ENCODE results near the gene PIK3CD.
A peak's percentile ranks its signal among the peaks of the same experiment; 100 is the strongest.

Gene PIK3CD

GRCh38 chr1:9720785-9721605, 69.5 kb downstream of the PIK3CD start:
- DNase-seq, result no peak

DNA sequence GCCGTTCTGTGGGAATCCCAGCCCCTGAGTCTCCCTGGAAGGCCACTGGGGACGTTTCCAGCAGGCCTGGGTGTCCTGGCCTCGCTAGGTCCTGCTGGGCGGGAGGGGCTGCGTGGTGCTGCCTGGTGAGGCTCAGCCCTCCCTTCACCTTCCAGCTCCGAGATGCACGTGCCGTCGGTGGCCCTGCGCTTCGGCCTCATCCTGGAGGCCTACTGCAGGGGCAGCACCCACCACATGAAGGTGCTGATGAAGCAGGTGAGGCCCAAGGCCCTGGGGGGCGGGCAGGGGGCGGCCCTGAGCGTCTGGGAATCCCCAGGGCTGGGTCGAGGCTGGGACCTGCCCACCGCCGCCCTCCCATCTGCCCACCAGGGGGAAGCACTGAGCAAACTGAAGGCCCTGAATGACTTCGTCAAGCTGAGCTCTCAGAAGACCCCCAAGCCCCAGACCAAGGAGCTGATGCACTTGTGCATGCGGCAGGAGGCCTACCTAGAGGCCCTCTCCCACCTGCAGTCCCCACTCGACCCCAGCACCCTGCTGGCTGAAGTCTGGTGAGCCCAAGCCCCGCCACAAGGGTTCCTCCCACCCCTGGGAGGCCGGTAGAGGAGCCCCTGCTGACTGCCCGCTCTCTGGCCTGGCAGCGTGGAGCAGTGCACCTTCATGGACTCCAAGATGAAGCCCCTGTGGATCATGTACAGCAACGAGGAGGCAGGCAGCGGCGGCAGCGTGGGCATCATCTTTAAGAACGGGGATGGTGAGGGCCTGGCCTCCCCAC, 70.3 kb downstream of the PIK3CD start:
- peak; percentile 14 for DNase-seq

- no peak for DNase-seq
These were observed 70.8 kb downstream of the PIK3CD start for GRCh38 chr1:9722378-9722749.

GRCh38 chr1:9723068-9723805, 71.7 kb downstream of the PIK3CD start:
- no peak for DNase-seq

DNA sequence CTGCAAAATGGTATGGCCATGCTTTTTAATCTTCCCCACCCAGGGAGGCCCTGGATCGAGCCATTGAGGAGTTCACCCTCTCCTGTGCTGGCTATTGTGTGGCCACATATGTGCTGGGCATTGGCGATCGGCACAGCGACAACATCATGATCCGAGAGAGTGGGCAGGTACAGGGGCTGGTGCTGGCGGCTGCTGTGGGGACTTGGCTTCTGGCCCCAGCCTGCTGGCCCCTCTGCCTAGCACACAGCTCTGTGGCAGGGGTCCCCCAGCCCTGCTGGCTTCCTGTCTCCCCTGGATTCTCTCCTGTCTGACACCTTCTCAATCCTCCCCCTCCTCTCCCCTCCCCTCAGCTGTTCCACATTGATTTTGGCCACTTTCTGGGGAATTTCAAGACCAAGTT, 72.4 kb downstream of the PIK3CD start:
- no peak for DNase-seq

- peak; percentile 60 for DNase-seq
These were observed 73.4 kb downstream of the PIK3CD start for GRCh38 chr1:9724706-9725476.

- no peak for DNase-seq
These were observed 74.9 kb downstream of the PIK3CD start for GRCh38 chr1:9726406-9726805.

GRCh38 chr1:9726905-9727595, 75.5 kb downstream of the PIK3CD start:
- DNase-seq, result no peak

GRCh38 chr1:9728451-9729295, 77.1 kb downstream of the PIK3CD start:
- DNase-seq, result peak; percentile 15

DNA sequence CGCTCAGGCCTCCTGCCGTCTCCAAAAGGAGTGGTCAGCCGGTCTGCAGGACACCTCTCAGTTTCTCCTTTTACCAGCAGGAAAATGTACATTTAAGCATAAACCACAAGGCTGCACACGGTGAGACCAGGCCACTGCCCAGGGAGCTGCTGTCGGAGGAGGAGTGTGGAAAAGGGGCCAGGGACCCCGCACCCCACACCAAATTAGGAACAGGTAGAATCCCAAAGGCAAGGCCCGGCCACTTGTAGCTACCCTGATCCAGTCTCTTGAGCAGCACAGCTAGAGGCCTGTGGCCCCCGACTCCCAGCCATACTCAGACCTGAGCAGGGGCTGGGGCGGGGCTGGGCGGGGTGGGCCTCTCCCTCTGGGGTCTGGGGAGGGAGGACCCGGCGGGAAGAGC, 78.0 kb downstream of the PIK3CD start:
- DNase-seq, result no peak

DNA sequence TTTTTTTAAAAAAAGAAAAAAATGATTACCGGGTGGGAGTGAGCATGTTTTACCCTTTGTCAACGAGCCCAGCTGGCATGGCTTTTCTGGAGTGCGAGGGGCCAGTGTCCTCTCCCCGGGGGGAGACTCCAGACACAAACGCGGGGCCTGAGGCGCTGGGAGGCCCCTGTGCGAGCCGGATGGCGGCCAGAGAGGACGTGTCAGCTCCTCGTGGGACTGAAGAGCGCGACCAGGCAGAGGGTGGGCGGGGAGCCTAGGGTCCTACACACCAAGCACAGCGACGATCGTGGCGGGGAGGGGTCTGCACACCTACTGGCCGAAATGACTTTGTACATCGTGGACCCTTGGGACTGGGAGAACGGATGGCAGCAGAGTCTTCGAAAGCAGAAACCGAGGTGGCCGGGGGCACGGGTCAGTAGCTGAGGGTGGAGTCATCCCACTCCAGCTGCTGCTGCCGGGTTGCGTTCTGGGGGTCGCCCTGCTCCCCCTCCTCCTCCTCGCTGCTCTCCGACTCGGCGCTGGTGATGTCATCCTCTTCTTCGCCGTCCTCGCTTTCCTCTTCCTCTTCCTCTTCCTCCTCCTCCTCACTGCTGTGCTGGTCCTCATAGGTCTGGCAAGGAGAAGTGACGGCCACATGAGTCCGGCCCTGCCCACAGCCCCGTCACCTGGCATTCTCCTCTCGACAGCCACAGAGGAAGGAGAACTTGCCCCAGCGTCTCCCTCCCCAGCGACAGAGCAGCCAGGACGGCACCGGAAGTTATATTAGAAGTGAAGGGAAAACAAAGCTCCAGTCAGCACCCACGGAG, 78.8 kb downstream of the PIK3CD start:
- DNase-seq, result peak; percentile 89

DNA sequence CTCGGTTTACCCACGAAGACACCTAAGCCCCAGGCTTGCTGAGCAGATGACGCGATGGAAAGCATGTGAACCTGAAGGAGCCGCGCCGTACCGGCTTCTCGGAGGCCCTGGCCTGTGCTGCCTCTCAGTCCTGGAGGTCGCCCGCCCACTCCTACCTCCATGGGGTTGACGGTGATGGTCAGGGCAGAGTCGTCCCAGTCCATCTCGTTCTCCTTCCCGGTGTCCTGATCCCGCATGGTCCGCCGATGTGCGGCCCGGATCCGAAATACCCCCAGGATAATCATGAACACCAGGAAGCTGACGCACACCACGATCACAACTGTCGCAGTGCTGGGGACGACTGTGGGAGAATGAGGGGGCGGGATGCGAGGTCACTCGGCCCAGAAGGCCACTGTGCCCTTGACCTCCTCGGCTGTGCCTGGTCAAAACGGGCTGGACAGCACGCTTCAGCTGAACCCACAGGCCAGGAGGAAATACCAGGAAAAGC, 79.6 kb downstream of the PIK3CD start:
- no peak for DNase-seq

DNA sequence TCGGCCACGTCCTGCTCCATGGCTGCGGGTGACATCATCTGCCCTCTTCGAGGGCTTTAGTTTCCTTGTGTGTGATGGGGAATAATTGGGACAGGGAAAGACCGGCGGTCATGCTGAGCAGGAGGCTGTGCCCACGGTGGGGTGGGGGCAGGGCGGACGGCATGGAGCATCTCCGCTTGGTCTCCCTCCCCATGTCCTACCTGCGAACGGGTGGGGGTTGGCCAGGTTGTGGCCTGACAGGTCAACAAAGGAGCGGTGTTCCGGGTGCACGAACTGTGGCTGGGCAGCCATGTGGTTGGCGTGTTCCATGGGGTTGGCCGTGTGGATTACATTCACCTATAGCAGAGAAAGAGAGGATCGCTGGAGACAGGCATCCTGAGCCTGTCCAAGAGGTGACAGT, 80.0 kb downstream of the PIK3CD start:
- DNase-seq, result no peak

DNA sequence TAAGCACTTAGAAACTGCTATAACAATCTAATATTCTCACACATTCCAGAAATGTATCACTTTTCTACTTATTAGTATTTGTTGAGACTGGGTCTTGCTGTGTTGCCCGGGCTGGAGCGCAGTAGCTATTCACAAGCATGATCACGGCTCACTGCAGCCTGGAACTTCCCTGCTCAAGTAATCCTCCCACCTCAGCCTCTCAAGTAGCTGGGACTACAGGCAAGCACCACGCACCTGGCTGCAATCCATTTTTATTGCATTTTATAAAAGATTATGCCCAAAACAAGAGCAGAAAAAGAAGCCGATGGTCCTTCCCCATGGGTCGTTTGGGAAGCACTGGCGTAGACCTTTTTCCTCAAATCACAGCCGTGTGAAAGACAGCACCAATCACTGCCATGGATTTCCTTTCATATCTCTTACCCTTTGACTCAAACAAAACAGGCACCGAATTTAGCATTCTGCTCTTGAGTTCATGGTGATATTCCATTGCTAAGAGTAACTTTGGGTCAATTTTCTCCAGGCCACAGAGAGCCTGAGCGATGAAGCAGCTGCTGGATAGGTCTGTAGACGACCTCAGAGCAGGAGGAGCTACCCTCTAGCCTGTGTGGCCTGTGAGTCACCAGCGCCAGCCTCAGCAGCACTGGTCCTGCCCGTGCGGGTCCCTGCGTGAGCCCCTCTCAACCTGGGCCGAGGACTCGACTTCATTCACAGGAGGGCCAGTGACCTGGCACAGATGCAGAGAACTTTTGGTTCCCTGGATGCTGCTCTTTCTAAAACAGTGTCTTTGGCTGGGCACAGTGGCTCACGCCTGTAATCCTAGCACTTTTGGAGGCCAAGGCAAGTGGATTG, 80.8 kb downstream of the PIK3CD start:
- DNase-seq, result no peak

DNA sequence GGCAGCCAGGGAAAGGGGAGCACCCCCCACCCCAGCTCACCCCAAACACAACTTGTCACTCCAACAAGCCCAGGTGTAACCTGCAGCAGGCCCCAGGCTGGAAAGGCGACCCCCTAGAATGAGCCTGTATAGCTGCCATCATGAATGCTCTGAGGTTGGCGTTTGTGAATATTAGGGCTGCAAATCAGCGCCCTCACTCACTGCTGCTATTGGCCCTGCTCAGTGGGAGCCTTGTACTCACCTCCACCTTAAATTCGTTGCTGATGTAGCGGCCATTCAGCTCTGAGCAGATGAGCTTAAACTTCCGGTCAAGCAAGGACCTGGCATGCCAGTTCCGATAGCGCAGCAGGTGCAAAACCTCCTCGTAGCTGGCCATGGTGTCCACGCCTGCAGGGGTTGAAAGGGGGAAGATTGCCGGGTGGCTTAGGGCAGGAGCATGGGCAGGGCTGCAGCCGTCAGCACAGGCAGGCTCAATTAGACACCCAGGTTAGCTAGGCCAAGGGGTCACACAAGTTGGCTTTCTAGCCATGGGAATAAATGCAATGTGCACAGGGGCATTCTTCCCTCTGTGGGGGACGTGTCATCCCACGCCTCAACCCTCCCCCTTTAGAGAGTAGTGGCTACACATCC, 81.7 kb downstream of the PIK3CD start:
- no peak for DNase-seq

DNA sequence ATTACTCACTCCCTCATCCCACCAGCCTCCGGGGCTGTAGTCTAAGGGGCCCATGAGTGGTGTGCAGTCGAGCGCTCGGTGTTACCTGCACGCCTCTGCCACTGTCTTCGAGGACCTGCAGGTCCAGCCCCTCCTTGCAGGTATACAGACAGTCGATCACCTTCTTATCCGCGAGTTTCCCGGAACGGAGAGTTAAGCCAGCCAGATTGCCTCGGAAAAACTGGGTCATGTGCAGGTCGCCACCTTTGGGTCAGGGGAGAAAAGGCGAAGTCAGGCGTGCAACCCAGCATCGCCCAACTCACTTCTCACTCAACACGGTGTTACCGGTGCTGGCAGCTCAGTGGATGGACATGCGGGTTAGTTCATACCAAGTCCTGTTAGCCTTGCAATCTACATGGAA, 84.3 kb downstream of the PIK3CD start:
- DNase-seq, result no peak

- no peak for DNase-seq
These were observed 84.7 kb downstream of the PIK3CD start for GRCh38 chr1:9736241-9736640.

DNA sequence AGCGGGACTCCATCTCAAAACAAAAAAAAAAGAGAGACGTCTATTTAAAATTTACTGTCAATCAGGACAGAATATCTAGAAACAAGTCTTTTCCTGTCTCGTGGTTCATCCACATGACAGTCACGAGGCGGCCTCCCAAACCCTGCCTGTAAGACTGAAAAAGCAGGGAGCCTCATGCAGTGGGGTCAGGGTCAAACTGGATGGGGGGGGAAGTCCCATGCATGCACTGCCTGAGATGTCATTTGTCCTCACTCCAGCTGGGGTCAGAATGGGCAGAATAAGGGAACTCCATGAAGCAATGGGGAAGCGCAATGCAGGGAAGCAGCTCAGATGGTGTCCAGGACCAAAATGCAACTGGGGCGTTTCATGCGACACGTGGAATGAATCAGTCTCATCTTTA, 85.5 kb downstream of the PIK3CD start:
- DNase-seq, result peak; percentile 57

DNA sequence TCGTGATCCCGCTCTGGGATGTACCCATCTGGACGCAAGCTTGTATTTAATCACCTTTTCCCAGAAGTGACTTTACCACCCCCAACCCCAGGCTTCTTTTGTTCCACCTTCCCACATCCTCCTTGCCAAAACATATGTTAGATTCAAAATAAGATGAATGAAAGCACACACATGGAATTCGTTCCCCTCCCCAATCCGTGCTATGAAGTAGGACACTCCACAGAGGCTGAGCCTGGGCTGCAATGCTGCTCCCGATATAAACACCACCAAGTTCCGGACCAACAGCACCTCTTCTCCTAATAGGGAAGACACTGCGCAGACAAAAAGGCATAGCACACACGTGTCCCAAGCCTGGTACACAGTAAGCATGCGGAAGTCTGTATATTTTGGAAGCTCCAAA, 86.1 kb downstream of the PIK3CD start:
- DNase-seq, result no peak
